DND-41 (cell line): ENCODE data around the gene ATP6V0A1.

Experiments used
- ATAC-seq: fragments of 200-7000 bp; cut with Tn5 transposase; 3 replicates; pipeline ENCODE4 v1.9.1; 2021; ENCODE audit warnings: low read depth; ENCODE audit not compliant: insufficient read depth
- DNase-seq: peaks from one replicate; pipeline ENCODE4 v3.0.0-alpha.2; 2020
- H2AFZ ChIP-seq: 2 replicates; pipeline ENCODE4 v1.6.0; 2012; ENCODE audit warnings: low read depth, low read length
- H3K27ac ChIP-seq: 2 replicates; pipeline ENCODE4 v1.5.1; 2012; ENCODE audit warnings: low read length, inconsistent platforms
- H3K27me3 ChIP-seq: fragments of 200-600 bp; sonication (generic); 2 replicates; pipeline ENCODE4 v1.6.0; 2012; ENCODE audit warnings: low read length, mild to moderate bottlenecking, inconsistent platforms; ENCODE audit not compliant: insufficient read depth, poor library complexity
- H3K36me3 ChIP-seq: 2 replicates; pipeline ENCODE4 v1.5.1; 2012; ENCODE audit warnings: low read length, inconsistent platforms; ENCODE audit not compliant: insufficient read depth
- H3K4me1 ChIP-seq: 2 replicates; pipeline ENCODE4 v1.5.1; 2012; ENCODE audit warnings: mild to moderate bottlenecking, low read length; ENCODE audit not compliant: insufficient read depth
- H3K4me2 ChIP-seq: 2 replicates; pipeline ENCODE4 v1.6.0; 2012; ENCODE audit warnings: mild to moderate bottlenecking, moderate library complexity, low read length, inconsistent platforms; ENCODE audit not compliant: insufficient read depth
- H3K4me3 ChIP-seq, 2 experiments: fragments of 200-600 bp in 1 of 2; shearing (Covaris generic) in 1 of 2; 2 replicates each; pipeline ENCODE4 v1.5.1; 2012 to 2016; ENCODE audit warnings: inconsistent platforms in 2 of 2, low read length in 2 of 2, mild to moderate bottlenecking in 2 of 2, low read depth in 1 of 2, moderate library complexity in 1 of 2
- H3K79me2 ChIP-seq: 2 replicates; pipeline ENCODE4 v1.6.0; 2012; ENCODE audit warnings: low read length, inconsistent platforms; ENCODE audit not compliant: insufficient read depth
- H3K9ac ChIP-seq: 2 replicates; pipeline ENCODE4 v1.6.0; 2012; ENCODE audit warnings: low read depth, mild to moderate bottlenecking, inconsistent platforms, low read length, moderate library complexity
- H3K9me3 ChIP-seq: 2 replicates; pipeline ENCODE4 v1.5.1; 2012; ENCODE audit warnings: low read length, moderate library complexity, mild to moderate bottlenecking, inconsistent platforms; ENCODE audit not compliant: insufficient read depth, severe bottlenecking
- H4K20me1 ChIP-seq: 2 replicates; pipeline ENCODE4 v1.6.0; 2012; ENCODE audit warnings: low read length; ENCODE audit not compliant: insufficient read depth
- CTCF ChIP-seq: IDR thresholded peaks from 2 replicates; pipeline ENCODE4 v1.5.1; 2012; ENCODE audit warnings: borderline replicate concordance, low read length, moderate library complexity, mild to moderate bottlenecking; ENCODE audit not compliant: poor library complexity, severe bottlenecking; ENCODE audit errors: extremely low read depth
- EZH2 ChIP-seq: IDR thresholded peaks from 3 replicates; pipeline ENCODE4 v1.6.1; 2012; ENCODE audit warnings: borderline replicate concordance, low read depth, mild to moderate bottlenecking, moderate library complexity, low read length, inconsistent platforms; ENCODE audit not compliant: severe bottlenecking

The ATP6V0A1 gene

GRCh38 chr17:42514867-42515266, 56.2 kb downstream of the ATP6V0A1 start:
- no peak for ATAC-seq
- Histone ChIP-seq H3K27me3 (peaks cover 18% of the 10 kb centered on the region), H3K79me2 (no peaks in the 10 kb centered on the region), H3K4me1 (peaks cover 3% of the 10 kb centered on the region; the same call in 1 of the 2 replicates), H3K4me3 (no peak overlapping the region), H3K4me2 (no peak overlapping the region), H3K36me3 (no peaks in the 10 kb centered on the region), H4K20me1 (no peaks in the 10 kb centered on the region; the same call in 1 of the 2 replicates), H3K9me3 (no peaks in the 10 kb centered on the region), H3K9ac (no peak overlapping the region), H3K27ac (no peak overlapping the region), H2AFZ (no peak overlapping the region)
- no peak for DNase-seq
- TF ChIP-seq EZH2 (no peak), CTCF (no peak)

GRCh38 chr17:42517516-42517915, 58.8 kb downstream of the ATP6V0A1 start:
- Histone ChIP-seq H3K27ac (no peak overlapping the region), H3K27me3 (peaks cover 4% of the 10 kb centered on the region), H4K20me1 (no peaks in the 10 kb centered on the region), H3K4me2 (no peak overlapping the region), H3K4me1 (peaks cover 3% of the 10 kb centered on the region; the same call in 1 of the 2 replicates), H3K79me2 (no peaks in the 10 kb centered on the region), H3K9me3 (no peaks in the 10 kb centered on the region), H3K4me3 (no peak overlapping the region), H3K9ac (no peak overlapping the region), H3K36me3 (no peaks in the 10 kb centered on the region), H2AFZ (no peak overlapping the region)
- TF ChIP-seq EZH2 (no peak), CTCF (peak; percentile 100)
- DNase-seq (peak; percentile 82), ATAC-seq (peak; percentile 94)

DNA sequence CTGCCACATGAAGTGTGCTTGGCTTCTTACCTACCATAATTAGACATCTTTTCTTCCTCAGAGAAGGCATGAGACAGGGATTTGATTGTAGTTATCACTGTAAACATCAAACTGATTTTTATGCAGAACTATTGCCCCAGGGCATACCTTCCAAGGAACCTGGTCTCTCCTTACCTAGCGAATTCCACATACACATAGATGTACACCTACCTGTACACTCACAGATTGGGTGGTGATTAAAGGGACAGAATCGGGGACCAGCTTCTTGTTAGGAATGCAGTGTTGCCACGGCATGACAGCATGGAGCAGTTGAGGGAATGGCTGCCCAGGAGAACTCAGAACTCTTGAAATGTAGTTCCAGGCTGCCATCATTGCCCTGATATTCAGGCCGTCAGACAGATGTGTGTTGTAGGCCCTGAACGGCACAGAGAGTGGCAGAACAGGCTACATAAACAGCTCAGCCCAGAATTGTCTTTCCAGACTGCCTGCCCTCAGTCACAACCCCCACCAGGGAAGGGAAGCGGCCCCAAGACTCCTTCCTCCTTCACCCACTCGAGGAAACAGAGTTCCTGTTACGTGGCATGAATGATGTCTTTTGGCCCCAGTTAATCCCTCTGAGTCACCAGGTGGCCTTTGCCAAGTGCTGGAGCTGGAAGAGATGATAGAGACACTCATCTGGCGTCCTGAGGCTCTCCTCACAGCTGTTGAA, 59.5 kb downstream of the ATP6V0A1 start:
- Histone ChIP-seq H3K4me1 (peaks cover 3% of the 10 kb centered on the region; the same call in 1 of the 2 replicates), H3K79me2 (no peaks in the 10 kb centered on the region), H3K36me3 (no peaks in the 10 kb centered on the region), H2AFZ (no peak overlapping the region), H3K4me2 (no peak overlapping the region), H3K27me3 (peaks cover 4% of the 10 kb centered on the region), H3K9ac (no peak overlapping the region), H3K4me3 (no peak overlapping the region), H3K9me3 (no peaks in the 10 kb centered on the region), H3K27ac (no peak overlapping the region), H4K20me1 (no peaks in the 10 kb centered on the region)
- ATAC-seq: no peak
- TF ChIP-seq EZH2 (no peak), CTCF (no peak)
- DNase-seq: no peak
